ENCODE measurements around the gene GPR65. TPM values are rescaled to one million over a fixed set of nuclear protein-coding genes. Genes with fewer than 3 reads are reported as not detected.

The GPR65 gene
- polyA plus RNA-seq, 2 of the 4 experiments (the other 2 are of a cell fraction) = 0.03 TPM; not detected in 1

- FAIRE-seq (no peak), DNase-seq (ENCODE audit: low read depth in 1 of 2, low spot score in 1 of 2) (no peak), ATAC-seq (no peak)
- Histone ChIP-seq H3K27ac (no peak overlapping the region), H3K4me3 (no peak overlapping the region), H3K4me2 (no peak overlapping the region), H3K9me3 (no peaks in the 10 kb centered on the region), H3K4me1 (0 out of 3 replicates have a peak, but pooled peaks cover 6% of the 10 kb centered on the region)
- no peak for TF ChIP-seq NPAS2 (CRISPR knock-in tag; IDR thresholded peaks at IDR 0.05; ENCODE audit: borderline replicate concordance)
- TF ChIP-seq MAFK (IDR thresholded peaks at IDR 0.05; ENCODE audit: partially characterized antibody) = no peak
- TF ChIP-seq FOSB (CRISPR knock-in tag; IDR thresholded peaks at IDR 0.05) = no peak
- no peak for TF ChIP-seq POLR2A (IDR thresholded peaks at IDR 0.05; ENCODE audit: low read length)
- no peak for TF ChIP-seq PBX3 (IDR thresholded peaks at IDR 0.05)
- TF ChIP-seq, protein P1, sequence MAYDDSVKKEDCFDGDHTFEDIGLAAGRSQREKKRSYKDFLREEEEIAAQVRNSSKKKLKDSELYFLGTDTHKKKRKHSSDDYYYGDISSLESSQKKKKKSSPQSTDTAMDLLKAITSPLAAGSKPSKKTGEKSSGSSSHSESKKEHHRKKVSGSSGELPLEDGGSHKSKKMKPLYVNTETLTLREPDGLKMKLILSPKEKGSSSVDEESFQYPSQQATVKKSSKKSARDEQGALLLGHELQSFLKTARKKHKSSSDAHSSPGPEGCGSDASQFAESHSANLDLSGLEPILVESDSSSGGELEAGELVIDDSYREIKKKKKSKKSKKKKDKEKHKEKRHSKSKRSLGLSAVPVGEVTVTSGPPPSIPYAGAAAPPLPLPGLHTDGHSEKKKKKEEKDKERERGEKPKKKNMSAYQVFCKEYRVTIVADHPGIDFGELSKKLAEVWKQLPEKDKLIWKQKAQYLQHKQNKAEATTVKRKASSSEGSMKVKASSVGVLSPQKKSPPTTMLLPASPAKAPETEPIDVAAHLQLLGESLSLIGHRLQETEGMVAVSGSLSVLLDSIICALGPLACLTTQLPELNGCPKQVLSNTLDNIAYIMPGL (CRISPR knock-in tag; IDR thresholded peaks at IDR 0.05; ENCODE audit: borderline replicate concordance) = no peak
- no peak for TF ChIP-seq ESRRA (IDR thresholded peaks at IDR 0.05; ENCODE audit: borderline replicate concordance, low read length)
- no peak for TF ChIP-seq ZFP36 (IDR thresholded peaks at IDR 0.05; ENCODE audit: borderline replicate concordance, partially characterized antibody)
- ChIA-PET CTCF (interaction anchor here (1.8 kb wide), 1 partner anchor 19 kb away, joined by 14 read pairs; no protein-coding TSS in a partner anchor), POLR2A (no interaction called here)
- WGBS (ENCODE audit: missing lambda C conversion rate) = 83% methylated on average over 6 of the region's 6 CpGs
Observed at GRCh38 chr14:87994974-87995373, 10.0 kb upstream of the GPR65 start.

- ChIA-PET POLR2A (no interaction called here), CTCF (interaction anchor here (1.8 kb wide), 1 partner anchor 18 kb away, joined by 14 read pairs; no protein-coding TSS in a partner anchor)
- TF ChIP-seq HES2 (IDR thresholded peaks at IDR 0.05) (no peak), ZFP36 (IDR thresholded peaks at IDR 0.05; ENCODE audit: borderline replicate concordance, partially characterized antibody) (no peak), ZSCAN20 (CRISPR knock-in tag; IDR thresholded peaks at IDR 0.05) (no peak), EP300 (IDR thresholded peaks at IDR 0.05) (no peak), HOXB5 (CRISPR knock-in tag; IDR thresholded peaks at IDR 0.05) (no peak), PBX3 (IDR thresholded peaks at IDR 0.05) (no peak), JUNB (IDR thresholded peaks at IDR 0.05) (no peak), ATOH8 (CRISPR knock-in tag; IDR thresholded peaks at IDR 0.05; ENCODE audit: low read depth) (no peak), CBX2 (IDR thresholded peaks at IDR 0.05; ENCODE audit: borderline replicate concordance, low read depth) (no peak), TP53 (CRISPR knock-in tag; IDR thresholded peaks at IDR 0.05) (no peak), POLR2AphosphoS2 (conservative IDR thresholded peaks at IDR 0.05; ENCODE audit: low read length) (no peak), CBX8 (IDR thresholded peaks at IDR 0.05) (no peak), MAFK (IDR thresholded peaks at IDR 0.05; ENCODE audit: partially characterized antibody) (no peak), HOXB13 (CRISPR knock-in tag; IDR thresholded peaks at IDR 0.05; ENCODE audit: low read depth) (no peak), FOSL2 (IDR thresholded peaks at IDR 0.05) (no peak), FOSL2 (CRISPR knock-in tag; IDR thresholded peaks at IDR 0.05) (no peak), EHF (CRISPR knock-in tag; IDR thresholded peaks at IDR 0.05) (no peak), ZNF302 (CRISPR knock-in tag; IDR thresholded peaks at IDR 0.05) (no peak)
- TF ChIP-seq, protein P1 (CRISPR knock-in tag; IDR thresholded peaks at IDR 0.05; ENCODE audit: borderline replicate concordance) = no peak
- DNase-seq (ENCODE audit: low read depth in 1 of 2, low spot score in 1 of 2) = no peak
- Histone ChIP-seq H3K4me3 (no peak overlapping the region), H3K27ac (no peak overlapping the region), H3K9me3 (no peaks in the 10 kb centered on the region), H3K4me1 (0 out of 3 replicates have a peak, but pooled peaks cover 6% of the 10 kb centered on the region), H3K4me2 (no peak overlapping the region)
- FAIRE-seq = no peak
- no peak for ATAC-seq
- WGBS (ENCODE audit: missing lambda C conversion rate) = 71% methylated on average over 6 of the region's 6 CpGs
Observed at GRCh38 chr14:87995500-87996290, 9.2 kb upstream of the GPR65 start.
